Activated CD8-positive, alpha-beta T cell treated with anti-CD3 and anti-CD28 coated beads for 36 hours (primary cell): Measurements from ENCODE around the gene SLC22A2. TPM values are rescaled to one million over a fixed set of nuclear protein-coding genes. Genes with fewer than 3 reads are reported as not detected.

Experiments
- ATAC-seq: fragments of 200-7000 bp; cut with Tn5 transposase; one replicate; pipeline ENCODE4 v1.10.0; 2021; ENCODE audit warnings: mild to moderate bottlenecking, moderate library complexity
- CTCF ChIA-PET: fragments of 350-600 bp; sonication (Branson Sonifier 250); formaldehyde crosslinking; loops from one replicate; lab custom pipeline; 2021; ENCODE audit warnings: antibody characterized with exemption; lab: Charles Lee
- POLR2A ChIA-PET: fragments of 350-600 bp; sonication (Branson Sonifier 250); formaldehyde crosslinking; loops from one replicate; lab custom pipeline; 2021; ENCODE audit warnings: antibody characterized with exemption; lab: Charles Lee
- DNase-seq: peaks from one replicate; pipeline ENCODE4 v3.0.0-alpha.2; 2020
- H3K27ac Mint-ChIP-seq: one replicate; pipeline ENCODE4 v1.8.0; 2021; ENCODE audit warnings: mild to moderate bottlenecking, mixed read lengths
- H3K27me3 Mint-ChIP-seq: one replicate; pipeline ENCODE4 v1.8.0; 2021; ENCODE audit warnings: mixed read lengths
- H3K36me3 Mint-ChIP-seq: one replicate; pipeline ENCODE4 v1.8.0; 2021; ENCODE audit warnings: low read depth, mixed read lengths
- H3K4me1 Mint-ChIP-seq: one replicate; pipeline ENCODE4 v1.8.0; 2021; ENCODE audit warnings: low read depth, mixed read lengths
- H3K4me3 Mint-ChIP-seq: one replicate; pipeline ENCODE4 v1.8.0; 2021; ENCODE audit warnings: mild to moderate bottlenecking, moderate library complexity, mixed read lengths
- H3K9me3 Mint-ChIP-seq: one replicate; pipeline ENCODE4 v1.8.0; 2021; ENCODE audit warnings: mixed read lengths
- CTCF ChIP-seq: fragments of 200-600 bp; IDR thresholded peaks from one replicate; pipeline ENCODE4 v1.8.0; 2022; ENCODE audit warnings: antibody characterized with exemption, mild to moderate bottlenecking
- intact Hi-C: fragments of 100-400 bp; cut with micrococcal nuclease; formaldehyde crosslinking; loops from one replicate; pipeline ENCODE4 v1.10.0; 2022
- total RNA-seq, 2 experiments: library from RNA; stranded (reverse); gene quantifications; one replicate each; pipeline ENCODE4 v1.2.3, GENCODE V29; 2021

The SLC22A2 gene
- total RNA-seq, 2 experiments from 2014 or later: not detected

- Mint-ChIP-seq H3K27ac (no peak overlapping the region), H3K36me3 (no peaks in the 10 kb centered on the region), H3K27me3 (peaks cover 16% of the 10 kb centered on the region), H3K4me3 (no peak overlapping the region), H3K9me3 (no peaks in the 10 kb centered on the region), H3K4me1 (no peaks in the 10 kb centered on the region)
- intact Hi-C loops: no loop called here
- no peak for TF ChIP-seq CTCF
- CTCF ChIA-PET: no interaction called here
- POLR2A ChIA-PET: no interaction called here
- ATAC-seq: no peak
- no peak for DNase-seq
Observed at GRCh38 chr6:160177220-160177619, 81.4 kb downstream of the SLC22A2 start.

- Mint-ChIP-seq H3K4me3 (no peak overlapping the region), H3K27me3 (peaks cover 14% of the 10 kb centered on the region), H3K9me3 (no peaks in the 10 kb centered on the region), H3K27ac (no peak overlapping the region), H3K36me3 (no peaks in the 10 kb centered on the region), H3K4me1 (no peaks in the 10 kb centered on the region)
- ATAC-seq (no peak), DNase-seq (no peak)
- CTCF ChIA-PET: no interaction called here
- intact Hi-C loops: no loop called here
- no peak for TF ChIP-seq CTCF
- POLR2A ChIA-PET: no interaction called here
Observed at GRCh38 chr6:160174681-160175080, 83.9 kb downstream of the SLC22A2 start.

- CTCF ChIA-PET: no interaction called here
- Mint-ChIP-seq H3K36me3 (no peaks in the 10 kb centered on the region), H3K27me3 (peaks cover 14% of the 10 kb centered on the region), H3K4me3 (no peak overlapping the region), H3K9me3 (no peaks in the 10 kb centered on the region), H3K27ac (no peak overlapping the region), H3K4me1 (no peaks in the 10 kb centered on the region)
- ATAC-seq (no peak), DNase-seq (no peak)
- intact Hi-C loops: no loop called here
- POLR2A ChIA-PET: no interaction called here
- no peak for TF ChIP-seq CTCF
Observed at GRCh38 chr6:160173806-160174527, 84.7 kb downstream of the SLC22A2 start.

GRCh38 chr6:160172704-160173103 lies 85.9 kb downstream of the SLC22A2 start:
- ChIA-PET POLR2A (no interaction called here), CTCF (no interaction called here)
- no peak overlapping the region for H3K27ac Mint-ChIP-seq

More at GRCh38 chr6:160172704-160173103, 85.9 kb downstream of the SLC22A2 start:
- H3K36me3 Mint-ChIP-seq: no peaks in the 10 kb centered on the region
- H3K27me3 Mint-ChIP-seq: peaks cover 14% of the 10 kb centered on the region
- no peak for TF ChIP-seq CTCF
- H3K4me3 Mint-ChIP-seq: no peak overlapping the region
- no peak for DNase-seq
- H3K9me3 Mint-ChIP-seq: no peaks in the 10 kb centered on the region
- no peak for ATAC-seq
- H3K4me1 Mint-ChIP-seq: no peaks in the 10 kb centered on the region
- intact Hi-C loops: no loop called here
